ENCODE results near the gene NRTN.

NRTN gene

GRCh38 chr19:5873617-5874199 lies 68.8 kb downstream of the NRTN start:
- no peak for DNase-seq

GRCh38 chr19:5874496-5874895 lies 69.6 kb downstream of the NRTN start:
- DNase-seq, result peak; percentile 80

DNA sequence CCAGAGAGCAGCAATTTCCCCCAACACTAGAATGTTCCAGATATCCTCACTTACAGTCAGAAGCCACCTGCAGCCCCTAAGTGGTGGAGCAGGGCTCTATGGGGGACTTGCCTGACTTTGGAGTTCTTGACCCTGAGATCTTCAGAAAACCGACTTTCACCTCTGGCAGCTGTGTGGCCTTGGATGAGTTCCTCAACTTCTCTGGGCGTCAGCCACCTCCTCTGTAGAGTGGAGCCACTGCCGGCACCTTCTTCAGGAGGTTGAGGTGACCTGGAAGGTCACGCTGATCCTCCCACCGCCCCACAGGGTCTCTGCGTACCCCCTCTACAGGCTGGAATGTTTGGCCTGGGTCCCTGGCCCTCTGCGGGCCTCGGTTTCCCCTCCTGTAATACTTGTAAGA lies 72.6 kb downstream of the NRTN start:
- DNase-seq, result no peak

- DNase-seq, result no peak
Observed at GRCh38 chr19:5877882-5878281, 73.0 kb downstream of the NRTN start.

All from HCEC 1CT (cell line).